ENCODE data around the gene MIA3.

The MIA3 gene, protein sequence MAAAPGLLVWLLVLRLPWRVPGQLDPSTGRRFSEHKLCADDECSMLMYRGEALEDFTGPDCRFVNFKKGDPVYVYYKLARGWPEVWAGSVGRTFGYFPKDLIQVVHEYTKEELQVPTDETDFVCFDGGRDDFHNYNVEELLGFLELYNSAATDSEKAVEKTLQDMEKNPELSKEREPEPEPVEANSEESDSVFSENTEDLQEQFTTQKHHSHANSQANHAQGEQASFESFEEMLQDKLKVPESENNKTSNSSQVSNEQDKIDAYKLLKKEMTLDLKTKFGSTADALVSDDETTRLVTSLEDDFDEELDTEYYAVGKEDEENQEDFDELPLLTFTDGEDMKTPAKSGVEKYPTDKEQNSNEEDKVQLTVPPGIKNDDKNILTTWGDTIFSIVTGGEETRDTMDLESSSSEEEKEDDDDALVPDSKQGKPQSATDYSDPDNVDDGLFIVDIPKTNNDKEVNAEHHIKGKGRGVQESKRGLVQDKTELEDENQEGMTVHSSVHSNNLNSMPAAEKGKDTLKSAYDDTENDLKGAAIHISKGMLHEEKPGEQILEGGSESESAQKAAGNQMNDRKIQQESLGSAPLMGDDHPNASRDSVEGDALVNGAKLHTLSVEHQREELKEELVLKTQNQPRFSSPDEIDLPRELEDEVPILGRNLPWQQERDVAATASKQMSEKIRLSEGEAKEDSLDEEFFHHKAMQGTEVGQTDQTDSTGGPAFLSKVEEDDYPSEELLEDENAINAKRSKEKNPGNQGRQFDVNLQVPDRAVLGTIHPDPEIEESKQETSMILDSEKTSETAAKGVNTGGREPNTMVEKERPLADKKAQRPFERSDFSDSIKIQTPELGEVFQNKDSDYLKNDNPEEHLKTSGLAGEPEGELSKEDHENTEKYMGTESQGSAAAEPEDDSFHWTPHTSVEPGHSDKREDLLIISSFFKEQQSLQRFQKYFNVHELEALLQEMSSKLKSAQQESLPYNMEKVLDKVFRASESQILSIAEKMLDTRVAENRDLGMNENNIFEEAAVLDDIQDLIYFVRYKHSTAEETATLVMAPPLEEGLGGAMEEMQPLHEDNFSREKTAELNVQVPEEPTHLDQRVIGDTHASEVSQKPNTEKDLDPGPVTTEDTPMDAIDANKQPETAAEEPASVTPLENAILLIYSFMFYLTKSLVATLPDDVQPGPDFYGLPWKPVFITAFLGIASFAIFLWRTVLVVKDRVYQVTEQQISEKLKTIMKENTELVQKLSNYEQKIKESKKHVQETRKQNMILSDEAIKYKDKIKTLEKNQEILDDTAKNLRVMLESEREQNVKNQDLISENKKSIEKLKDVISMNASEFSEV (N-terminal part only)

DNA sequence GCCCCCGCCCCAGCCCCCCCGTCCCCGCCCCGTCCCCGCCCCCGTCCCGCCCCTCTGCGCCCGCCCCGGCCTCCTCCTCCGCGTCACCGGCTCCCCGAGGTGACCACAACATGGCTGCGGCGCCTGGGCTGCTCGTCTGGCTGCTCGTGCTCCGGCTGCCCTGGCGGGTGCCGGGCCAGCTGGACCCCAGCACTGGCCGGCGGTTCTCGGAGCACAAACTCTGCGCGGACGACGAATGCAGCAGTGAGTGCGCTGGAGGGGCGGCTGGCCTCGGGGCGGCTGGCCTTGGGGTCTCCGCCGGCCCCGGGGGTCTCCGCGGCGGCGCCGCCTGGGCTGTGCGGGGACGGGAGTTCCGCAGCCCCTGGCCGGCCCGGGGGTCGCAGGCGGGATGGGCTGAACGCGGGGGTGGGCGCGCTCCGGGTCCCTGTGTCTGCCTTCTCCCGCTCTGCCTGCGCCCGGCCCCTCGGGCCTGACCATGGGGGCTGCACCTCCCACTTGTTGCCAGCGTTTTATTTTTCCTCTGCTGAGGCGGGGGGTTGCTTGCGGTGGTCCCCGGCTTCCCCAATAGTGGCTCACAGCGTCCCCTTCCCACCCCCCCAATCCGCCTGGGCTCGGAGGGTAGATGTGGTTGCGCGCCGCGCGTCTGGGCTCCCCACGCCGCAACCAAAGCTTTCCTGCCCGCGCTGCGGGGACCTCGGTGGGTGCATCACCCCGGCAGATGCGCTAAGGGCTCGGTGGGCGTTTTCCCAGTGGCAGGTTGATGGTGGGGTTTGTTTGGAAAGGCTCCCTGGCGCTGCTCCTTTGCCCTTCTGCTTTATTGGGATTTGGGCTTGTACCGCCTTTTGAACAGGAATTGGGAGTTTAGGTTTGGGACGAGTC is at the start of gene MIA3:
TSS of gene MIA3 (plus strand) at position 97 of the 879 bp plus-strand sequence. CDS start at position 111, 14 bp downstream.
- TF ChIP-seq, protein P1, sequence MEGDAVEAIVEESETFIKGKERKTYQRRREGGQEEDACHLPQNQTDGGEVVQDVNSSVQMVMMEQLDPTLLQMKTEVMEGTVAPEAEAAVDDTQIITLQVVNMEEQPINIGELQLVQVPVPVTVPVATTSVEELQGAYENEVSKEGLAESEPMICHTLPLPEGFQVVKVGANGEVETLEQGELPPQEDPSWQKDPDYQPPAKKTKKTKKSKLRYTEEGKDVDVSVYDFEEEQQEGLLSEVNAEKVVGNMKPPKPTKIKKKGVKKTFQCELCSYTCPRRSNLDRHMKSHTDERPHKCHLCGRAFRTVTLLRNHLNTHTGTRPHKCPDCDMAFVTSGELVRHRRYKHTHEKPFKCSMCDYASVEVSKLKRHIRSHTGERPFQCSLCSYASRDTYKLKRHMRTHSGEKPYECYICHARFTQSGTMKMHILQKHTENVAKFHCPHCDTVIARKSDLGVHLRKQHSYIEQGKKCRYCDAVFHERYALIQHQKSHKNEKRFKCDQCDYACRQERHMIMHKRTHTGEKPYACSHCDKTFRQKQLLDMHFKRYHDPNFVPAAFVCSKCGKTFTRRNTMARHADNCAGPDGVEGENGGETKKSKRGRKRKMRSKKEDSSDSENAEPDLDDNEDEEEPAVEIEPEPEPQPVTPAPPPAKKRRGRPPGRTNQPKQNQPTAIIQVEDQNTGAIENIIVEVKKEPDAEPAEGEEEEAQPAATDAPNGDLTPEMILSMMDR (IDR thresholded peaks at IDR 0.05): no peak

DNA sequence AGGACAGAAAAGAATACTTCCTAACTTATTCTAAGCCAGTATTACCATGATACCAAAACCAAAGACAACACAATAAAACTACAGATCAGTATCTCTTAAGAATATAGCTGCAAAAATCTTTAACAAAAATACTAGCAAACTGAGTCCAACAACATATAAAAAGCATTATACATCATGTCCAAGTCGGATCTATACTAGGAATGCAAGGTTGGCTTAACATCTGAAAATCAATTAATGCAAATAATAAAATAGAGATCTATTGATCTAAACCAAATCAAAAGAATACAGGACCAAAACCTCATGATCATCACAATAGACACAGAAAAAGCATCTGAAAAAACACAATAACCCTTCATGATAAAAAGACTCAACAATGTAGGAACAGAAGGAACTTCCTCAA is 47.1 kb upstream of the MIA3 start:
- TF ChIP-seq, protein P1 (IDR thresholded peaks at IDR 0.05): no peak

DNA sequence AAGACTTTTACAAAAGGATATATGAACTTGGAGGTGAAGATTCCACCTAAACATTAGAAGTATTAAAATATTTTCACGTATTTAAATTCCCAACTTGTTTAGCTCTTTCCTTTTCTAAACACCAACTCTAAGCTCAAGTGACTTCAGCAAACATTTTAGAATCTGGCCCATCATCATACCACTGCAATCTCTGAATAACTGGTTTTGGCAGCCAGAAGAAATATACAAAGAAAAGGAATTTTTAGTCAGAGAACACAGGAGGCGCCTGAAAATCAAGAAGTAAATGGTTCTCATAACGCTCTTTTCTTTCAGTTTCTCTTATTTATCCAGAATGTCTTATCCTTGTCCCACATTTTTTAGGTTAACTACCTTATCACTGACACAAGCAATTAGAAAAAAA is 38.6 kb upstream of the MIA3 start:
- TF ChIP-seq, protein P1 (IDR thresholded peaks at IDR 0.05): no peak

DNA sequence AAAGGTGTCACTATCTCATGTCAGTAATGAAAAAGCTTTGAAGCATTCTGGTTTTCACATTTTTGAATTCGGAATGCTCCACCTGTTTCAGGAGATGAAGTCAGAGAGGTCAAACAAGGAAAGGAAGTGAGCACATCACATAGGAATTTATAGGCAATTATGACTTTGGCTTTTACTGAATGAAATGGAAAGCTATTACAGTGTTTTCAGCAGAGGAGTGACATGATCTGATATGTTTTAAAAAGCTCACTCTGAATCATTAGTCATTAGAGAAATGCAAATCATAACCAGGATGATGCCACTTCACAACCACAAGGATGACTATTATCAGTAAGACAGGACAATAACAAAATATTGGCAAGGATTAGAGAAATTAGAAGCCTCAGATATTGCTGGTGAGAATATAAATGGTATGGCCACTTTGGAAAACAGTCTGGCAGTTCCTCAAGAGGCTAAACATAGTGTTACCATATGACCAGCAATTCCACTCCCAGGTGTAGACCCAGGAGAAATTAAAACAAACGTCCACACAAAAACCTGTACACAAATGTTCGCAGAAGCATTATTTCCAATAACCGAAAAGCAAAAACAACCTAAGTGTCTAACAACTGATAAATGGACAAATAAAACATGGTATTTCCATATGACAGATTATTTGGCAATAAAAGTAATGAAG is 35.7 kb upstream of the MIA3 start:
- TF ChIP-seq, protein P1 (IDR thresholded peaks at IDR 0.05): no peak

DNA sequence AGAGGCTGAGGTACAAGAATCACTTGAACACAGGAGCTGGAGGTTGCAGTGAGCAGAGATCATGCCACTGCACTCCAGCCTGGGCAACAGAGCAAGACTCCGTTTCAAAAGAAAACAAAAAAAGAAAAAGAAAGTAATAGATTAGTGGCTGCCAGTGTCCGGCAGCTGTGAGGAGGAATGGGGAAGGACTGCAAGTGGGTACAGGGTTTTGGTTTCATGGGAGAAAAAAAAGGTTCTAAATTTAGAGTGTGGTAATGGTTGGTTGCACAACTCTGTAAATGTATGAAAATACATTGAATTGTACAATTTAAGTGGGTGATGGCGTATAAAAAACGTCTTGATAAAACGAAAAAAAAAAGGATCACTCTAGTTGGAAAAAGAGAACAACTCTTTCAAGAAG is 34.8 kb upstream of the MIA3 start:
- TF ChIP-seq, protein P1 (IDR thresholded peaks at IDR 0.05): no peak

DNA sequence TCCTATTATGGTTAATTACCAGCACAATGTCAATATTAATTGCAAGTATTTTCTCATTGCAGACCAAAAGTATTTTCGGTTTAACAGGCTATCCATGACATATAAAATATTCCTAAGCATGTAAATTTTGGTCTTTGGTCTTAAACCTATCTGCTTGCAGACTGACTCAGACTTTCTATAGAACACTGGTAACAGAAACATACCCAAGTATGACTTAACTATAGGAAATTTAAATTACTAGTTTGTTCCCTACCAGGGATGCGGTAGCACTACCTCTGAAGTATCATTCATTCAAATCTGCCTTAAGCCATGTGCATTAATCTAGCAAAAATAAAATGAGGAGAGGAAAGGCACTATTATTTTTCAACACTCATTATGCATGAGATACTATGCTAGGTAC is 31.1 kb upstream of the MIA3 start:
- TF ChIP-seq, protein P1 (IDR thresholded peaks at IDR 0.05): no peak

Data from LNCAP (cell line).